GM21447 (cell line): ENCODE measurements around the gene RPS6KA2.
"Not testable (repeated sequence)": the region's sequence is repeated elsewhere in the genome, so short reads cannot be mapped to it uniquely, and the experiment has no call there.

Experiments used
- ATAC-seq: cut with Tn5 transposase; IDR thresholded peaks from one replicate; pipeline ENCODE4 v1.9.1; 2021; ENCODE audit not compliant: unreplicated experiment

The RPS6KA2 gene

DNA sequence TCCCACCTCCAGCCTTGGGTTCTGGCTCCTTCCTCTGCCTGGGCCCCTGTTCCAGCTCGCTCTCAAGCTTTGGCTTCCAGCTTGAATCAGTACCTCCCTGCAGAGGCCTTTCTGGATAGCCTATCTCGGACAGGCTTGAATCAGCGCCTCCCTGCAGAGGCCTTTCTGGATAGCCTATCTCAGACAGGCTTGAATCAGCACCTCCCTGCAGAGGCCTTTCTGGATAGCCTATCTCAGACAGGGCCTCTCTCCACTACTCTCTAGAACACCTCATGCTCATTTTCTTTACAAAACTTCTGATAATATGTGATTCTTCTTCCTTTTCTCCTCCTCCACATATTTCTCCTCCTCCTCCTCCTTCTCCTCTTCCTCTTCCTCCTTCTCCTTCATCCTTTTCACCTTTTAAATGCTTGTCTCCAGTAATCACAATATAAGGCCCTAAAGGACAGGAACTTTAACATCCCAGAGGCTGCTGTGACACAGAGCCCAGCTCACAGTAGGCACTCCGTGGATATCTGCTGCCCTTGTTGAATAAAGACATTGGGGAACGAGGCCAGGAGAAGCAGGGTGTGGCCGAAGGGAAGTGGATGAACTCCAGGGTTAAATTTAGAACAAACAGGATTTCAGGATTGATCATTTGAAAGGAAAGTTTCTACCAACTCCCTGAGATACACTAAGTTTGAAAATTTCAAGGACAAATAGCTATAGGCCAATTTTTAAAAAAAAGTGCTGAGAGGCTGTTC, 9.3 kb upstream of the RPS6KA2 start:
- ATAC-seq: no peak

DNA sequence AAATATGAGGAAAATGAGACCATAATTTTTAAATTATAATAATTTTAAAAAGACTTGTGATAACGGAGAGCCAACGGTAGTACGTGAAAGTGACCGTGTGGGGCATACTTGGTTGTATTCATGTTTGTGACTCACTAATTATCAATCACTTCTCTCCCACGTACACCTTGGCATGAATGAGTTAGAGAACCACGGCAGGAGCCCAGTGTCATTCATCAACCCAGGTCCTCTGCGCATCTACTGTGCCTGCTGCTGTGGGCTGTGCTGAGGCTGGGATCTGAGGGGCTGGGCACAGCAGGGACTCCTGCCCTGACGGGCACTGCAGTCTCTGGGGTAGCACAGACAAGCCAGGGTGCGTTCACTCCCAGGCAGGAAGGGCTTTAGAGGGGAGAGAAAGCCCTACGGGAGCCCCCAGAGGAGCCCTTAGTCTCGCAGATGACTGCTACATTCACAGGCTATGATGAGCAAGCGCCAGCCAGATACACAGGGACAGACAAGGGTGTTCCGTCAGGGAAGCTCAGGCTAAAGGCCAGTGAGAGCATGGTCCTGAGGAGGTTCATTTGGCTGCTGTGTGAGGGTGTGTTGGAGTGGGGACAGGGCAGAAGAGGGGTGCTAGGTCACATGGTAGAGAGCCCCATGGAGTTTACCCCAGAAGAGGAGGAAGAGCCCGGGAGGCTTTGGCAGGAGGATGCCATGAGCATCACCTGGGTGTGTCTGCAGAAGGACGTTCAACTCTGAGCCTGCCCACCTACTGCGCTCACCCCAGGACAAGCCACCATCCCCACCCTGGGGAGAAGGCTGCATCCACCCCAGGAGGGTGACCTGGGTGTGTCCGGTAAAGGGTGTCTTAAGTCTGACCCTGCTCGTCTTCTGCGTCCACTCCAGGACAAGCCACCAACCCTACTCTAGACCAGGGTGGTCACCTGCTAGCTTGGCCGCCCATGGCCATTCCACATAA, 8.2 kb upstream of the RPS6KA2 start:
- no peak for ATAC-seq

DNA sequence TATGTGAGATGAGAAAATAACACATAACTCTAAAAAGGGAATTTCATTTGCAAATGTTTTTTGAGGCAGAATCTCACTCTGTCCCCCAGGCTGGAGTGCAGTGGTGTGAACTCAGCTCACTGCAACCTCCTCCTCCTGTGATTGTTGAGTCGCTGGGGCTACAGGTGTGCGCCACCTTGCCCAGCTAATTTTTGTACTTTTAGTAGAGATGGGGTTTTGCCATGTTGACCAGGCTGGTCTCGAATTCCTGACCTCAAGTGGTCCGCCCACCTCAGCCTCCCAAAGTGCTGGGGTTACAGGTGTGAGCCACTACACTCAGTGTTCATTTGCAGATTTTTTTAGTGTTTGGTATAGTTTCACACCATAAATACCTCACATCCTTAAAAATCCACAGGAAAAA, 7.5 kb upstream of the RPS6KA2 start:
- ATAC-seq: not testable (repeated sequence)

DNA sequence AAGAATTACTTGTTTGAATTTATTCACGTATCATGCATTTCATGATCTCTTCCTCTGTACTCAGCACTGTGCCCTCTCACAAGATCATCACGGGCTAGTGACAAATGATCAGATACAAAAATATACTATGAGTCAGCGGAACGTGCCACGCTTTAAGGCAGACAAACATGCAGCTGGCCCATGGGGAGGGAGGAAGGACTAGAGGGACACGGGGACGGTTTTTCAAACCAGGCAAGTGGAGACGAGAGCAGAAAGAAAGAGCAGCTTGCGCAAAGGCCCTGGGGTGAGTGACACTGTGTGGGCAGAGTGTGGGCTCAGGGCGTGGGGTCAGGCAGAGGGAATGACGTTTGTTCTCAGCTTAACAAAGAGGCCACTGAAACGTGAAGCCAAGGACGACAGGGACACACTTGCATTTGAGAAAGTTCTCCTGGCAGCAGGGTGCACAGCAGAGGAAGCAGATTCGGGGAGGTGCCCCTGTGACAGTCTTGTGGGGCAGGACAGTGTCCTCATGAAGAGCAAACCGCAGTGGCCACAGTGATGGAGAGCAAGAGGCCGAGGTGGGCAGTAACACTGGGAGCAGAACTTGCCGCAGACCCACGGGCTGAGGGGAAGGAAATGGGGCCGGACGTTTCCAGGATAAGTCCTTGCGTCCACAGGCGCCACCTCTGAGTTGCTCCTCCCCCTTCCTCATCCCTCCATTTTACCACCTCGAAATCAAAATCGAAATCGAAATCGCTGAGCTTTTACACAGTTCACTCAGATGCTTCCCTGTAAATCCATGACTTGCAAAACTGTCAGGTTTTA, 6.9 kb upstream of the RPS6KA2 start:
- ATAC-seq: no peak

DNA sequence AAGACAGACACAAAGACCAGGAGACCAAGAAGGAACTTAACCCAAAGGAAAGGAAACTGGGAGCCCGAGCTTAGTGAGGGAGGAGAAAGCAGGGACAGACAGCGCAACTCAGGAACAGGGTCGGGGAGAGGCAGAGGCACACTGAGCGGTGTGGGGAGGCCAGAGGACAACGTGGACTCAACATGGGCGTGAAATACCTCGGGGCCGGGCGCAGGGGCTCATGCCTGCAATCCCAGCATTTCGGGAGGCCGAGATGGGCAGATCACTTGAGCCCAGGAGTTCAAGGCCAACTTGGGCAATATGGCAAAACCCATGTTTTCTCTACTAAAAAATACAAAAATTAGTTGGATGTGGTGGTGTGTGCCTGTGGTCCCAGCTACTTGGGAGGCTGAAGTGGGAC, 5.7 kb upstream of the RPS6KA2 start:
- no peak for ATAC-seq

DNA sequence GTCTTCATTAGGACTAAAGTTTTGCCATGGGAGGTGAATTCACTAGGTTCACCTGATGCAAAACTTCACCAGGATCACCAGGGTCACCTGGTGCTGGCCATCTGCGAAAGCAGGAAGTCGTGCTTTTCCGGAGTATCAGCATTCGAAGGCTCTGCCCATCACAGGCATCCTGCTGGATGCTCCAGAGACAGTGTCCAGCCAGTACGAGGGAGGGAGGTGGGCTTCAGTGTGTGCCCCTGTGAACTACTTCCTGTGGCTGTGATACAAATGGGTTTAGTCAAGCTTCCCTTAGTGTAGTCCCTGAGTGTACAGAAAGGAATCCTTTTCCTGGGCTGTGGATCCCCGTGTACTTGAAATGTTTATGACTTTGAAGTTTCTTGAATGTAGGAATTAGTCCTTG, 3.4 kb upstream of the RPS6KA2 start:
- no peak for ATAC-seq

DNA sequence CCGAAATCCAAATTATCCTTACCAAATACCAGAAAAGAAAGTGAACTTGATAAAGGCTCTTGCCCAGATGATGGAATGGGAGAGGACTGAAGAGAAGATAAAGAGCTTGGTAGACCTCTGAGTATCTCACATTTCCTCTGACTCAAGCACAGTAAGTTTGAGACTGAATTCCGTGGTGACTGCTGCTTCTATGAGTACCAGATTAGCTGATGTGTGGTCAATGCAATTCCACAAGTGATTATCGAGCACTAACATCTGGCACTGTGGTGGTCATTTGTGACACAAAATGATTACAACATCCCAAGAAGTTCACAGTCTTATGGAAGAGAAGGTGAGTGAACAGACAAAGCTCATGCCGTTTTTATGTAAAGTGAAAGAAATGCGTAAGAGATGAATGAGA, 2.6 kb upstream of the RPS6KA2 start:
- ATAC-seq: no peak

DNA sequence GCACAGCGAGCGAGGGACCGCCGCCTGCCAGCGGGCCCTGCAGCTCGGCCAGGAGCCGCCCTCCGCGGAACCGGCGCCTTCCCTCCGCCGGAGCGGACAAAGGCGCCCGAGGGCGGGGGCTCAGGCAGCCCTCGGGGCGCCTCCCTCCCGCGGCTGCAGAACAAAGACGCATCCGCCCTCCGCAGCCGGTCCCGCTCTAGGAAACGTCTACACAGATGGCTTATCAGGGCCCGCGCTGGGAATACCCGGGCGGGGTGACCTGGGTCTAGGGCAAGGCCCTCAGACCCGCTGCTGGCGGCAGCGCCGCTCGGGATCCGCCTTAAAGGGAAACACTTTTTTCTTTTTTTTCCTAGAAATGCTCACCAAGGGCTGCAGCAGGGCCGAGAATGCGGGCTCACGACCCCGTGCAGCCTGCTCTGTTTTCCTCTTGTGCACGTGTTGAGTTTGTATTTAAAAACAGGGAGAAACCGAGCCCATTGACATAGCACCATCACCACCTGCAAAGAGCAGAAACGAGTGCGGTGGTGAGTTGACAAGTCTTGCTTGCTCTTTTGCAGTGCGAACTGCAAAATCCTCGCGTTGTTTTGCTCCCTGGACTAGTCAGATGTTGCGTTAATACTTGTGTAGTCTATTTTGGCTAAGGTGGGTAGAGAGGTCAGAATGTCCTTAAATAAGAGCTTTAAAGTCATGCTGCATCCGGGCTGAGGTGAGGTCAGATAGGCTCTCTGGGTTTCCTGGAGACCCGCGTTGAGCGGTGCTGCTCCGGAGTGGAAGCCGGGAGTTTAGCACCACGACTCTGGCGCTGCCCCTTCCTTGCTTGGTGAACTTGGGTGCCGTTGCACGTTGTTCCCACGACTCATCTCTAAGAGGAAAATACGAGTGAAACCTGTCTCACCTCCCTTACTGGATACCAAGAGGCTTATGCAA, 1.1 kb upstream of the RPS6KA2 start:
- ATAC-seq: peak; percentile 19

DNA sequence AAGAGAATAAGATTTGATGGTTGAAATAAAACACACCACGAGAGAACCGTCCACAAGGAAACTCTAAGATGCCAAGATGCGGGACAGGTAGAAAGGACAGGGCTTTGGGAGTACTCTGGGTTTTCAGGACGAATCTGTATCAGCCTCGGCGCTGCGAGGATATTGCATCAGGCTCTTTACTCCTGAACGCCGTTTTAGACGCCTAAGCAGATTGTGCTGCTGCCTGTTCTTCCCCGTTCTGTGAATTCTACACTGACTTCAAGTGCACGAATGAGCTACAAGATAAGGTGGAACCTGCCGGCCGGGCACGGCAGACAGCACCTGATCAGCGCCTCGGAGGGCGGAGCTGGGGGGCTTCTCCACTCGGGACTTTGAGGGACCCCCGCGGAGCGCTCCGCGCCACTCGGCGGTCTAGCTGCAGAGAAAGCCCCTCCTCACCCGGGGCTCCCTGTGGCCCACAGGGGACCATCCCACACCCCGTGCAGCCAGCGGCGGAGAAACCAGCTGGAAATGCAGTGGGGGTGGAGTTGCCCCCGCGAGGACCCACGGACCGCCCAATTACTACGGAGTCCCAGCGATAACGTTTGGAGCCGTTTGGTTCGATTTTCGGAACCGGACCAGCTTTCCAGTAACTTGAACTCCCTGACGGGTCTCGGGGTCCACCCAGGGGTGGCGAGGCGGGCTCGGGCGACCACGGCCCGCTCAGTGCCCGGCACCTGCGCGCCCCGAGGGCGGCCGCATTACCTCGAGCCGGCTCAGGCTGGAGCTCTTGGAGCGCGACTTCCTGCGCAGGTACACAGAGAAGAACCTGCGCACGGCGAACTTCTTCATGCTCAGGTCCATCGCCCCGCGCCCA, 646 bp downstream of the RPS6KA2 start:
- peak; percentile 2 for ATAC-seq

DNA sequence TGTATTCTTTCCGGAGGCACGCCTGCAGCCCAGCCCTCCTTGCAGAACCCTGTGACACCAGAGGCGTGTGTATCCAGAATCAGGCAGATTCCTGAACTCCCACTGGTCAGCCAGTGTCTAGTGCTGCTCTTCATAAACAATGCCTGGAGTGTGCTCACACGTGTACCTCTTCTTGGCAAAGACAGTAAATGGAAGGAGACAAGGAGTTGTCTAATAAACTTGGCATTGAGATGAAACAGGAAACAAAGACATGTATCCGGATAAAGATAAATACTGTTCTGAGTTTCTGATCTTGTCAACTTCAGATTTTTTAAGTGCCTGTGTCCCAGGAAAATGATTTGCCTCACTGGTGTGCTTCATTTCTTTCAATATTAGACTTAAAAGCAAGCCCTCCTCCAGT, 1.7 kb downstream of the RPS6KA2 start:
- ATAC-seq: no peak

DNA sequence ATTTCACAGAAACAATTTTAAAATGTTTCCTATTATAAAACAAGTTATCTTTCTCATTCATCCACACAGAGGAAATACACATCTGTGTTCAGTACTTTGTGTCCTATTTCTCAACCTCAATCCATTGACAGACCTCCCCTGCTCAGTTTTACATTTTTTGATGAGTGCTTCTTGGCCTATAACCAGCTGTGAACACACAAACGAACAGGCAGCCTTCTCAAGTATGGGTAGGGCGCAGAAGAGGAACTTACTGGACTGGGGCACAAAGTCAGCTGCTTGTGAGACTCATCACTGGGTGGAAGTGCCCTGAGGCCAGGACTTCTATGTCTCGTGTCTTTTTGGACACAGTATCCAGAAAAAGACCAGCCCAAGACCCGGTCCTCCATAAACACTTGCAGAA, 2.8 kb downstream of the RPS6KA2 start:
- ATAC-seq: no peak

DNA sequence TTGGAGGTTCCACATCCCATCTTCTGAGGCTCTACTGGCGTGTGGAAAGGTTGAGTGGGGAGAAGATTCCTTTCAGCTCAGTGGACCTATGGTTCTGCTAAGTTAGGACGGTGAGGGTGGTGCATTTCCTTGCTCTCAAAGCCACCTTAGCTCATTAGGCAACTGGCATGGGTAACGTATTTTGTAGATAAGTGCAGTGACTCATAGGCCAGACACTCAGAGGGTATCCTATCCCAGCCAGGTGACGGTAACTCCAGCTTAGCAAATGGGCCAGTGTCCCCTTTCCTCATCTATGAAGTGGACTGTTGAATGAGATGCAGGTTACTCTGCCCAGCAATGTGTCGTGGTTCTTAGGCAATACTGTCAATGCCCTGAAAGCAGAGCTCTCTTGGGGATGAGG, 3.7 kb downstream of the RPS6KA2 start:
- no peak for ATAC-seq

DNA sequence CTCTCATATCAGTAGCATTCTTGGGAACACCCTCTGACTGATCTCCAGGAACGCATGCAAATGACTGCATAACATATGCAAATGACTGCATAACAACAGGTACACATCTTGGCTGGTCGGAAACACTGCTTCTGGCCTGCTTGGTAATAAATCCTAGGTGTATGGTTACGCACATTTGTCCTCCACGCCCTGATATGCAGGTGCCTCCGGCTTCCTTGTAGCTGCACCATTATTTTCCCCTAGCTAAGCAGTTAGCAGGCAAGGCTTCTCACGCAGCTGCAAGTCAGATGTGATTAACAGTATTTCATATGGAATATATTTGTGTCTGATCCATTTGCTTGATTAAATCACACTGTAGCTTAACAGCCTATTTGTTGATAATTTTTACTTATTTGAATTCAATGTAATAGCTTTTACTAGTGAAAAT, 5.9 kb downstream of the RPS6KA2 start:
- no peak for ATAC-seq

DNA sequence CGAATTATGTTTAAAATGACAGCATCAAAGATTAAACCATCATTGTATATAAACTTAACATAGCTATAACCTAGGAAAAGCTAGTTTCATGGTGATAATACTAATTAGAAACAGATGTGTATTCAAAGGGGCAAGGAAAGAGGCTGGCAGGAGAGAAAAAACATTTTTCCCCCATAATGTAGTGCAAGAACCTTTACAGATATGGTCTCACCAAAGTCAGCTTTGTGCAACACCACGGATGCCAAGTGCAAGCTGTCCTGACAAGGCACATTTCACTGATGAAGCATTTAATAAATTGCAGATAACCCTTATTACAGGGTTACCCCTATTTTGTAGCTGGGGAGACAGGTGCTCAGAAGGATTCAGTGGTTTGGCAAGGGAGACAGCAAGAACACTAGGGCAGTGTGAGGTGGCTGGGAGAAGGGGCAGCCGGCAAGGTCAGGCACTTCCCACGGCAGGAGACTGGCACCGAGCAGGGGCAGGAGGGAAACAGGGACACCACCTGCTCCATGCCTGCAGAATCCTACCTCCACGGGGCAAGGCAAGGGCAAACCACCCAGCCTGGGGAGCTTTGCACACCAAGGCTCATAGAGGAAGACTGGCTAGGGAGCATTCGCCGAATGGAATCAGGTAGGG, 6.5 kb downstream of the RPS6KA2 start:
- no peak for ATAC-seq

DNA sequence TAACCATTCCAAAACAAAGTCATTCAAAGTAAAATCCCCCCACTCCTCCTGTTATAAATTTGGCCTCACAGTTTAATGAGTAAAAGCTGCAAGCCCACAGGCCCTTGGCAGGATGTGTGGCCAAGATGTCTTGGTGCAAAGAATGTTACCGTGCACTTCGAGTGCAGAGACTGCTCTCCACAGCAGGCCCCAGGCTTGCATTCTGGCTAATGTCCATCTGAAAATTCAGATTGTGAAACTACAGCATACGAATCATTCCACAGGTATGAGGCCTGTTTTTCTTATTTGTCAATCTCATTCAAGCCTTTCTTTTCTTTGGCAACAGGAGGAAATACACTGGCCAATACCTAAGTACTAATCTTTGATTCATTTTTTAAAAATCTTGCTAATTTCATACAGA, 7.1 kb downstream of the RPS6KA2 start:
- ATAC-seq: no peak

DNA sequence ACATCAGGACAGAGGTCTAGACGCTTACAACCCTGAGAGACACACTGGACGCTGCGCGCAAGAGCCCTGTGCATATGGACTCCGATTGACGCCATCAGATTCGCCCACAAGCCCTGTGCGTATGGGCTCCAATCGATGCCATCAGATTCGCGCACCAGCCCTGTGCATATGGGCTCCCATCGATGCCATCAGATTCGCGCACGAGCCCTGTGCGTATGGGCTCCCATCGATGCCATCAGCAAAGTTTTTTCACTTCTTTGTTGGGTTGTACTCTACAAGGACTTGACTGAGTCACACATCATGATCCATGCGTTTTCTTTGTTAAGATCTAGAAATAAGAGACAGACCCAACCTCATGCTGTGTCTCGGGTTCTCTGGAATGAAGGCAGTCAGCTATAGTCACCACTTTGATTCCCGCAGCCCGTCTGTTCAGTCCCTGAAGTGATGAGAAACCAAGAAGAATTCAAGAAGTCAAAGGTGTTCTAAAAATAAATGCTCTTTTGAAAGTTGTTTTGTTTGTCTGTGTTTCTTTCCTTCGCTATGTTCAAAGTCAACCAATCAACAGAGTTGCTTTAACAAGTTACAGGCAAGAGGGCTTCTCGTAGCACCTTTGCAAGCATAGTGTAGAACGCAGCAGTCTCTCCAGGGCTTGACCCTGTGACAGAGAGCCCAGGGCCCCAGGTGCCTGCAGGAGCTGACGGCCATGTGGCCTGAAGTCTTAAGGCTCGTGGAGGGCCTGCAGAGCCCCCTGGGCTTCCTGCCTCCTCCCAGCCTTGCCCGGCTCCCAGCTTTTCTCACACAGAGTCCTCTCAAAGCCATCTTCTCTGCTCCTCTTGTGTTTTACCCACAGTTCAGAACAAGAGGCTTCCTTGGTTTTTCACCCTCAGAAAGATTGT, 7.9 kb downstream of the RPS6KA2 start:
- ATAC-seq: no peak

DNA sequence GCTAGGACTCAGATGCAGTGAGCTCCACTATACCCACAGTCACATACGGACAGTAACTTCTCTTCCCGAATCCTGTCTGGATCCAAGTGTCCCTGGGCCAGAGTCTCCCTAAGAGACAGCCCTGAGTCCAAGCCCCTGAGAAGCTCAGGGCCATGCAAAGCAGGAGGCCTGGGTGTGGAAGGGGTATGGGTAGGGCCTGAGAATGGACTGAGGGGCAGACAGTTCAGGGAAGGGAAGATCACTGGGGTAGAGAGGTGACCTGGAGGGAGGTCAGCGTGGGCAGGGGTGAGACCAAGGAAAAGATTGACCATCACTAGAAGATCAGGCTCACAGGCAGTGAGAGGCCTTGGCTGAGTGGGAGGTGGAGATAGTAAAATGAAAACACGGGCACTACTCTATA, 8.8 kb downstream of the RPS6KA2 start:
- ATAC-seq: no peak

DNA sequence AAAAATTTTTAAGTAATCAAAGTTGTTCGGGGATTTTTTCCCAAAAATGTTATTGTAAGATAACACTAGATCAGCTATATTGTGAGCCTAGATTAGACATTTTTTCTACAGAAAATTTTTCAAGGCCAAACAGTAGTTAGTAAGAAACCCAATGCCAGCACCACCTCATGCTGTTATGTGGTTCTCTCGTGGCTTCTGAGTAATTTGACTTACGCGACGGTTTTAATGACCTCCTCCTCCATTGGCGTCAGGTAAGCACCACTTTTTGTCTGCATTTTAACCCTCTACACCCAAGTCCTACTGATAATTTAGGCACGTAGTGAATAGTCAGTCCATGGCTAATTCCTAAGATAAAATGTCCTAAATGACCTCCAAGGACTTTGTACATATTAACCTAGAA, 9.7 kb downstream of the RPS6KA2 start:
- ATAC-seq: no peak
